ENCODE data around the gene MAL.

The MAL gene

DNA sequence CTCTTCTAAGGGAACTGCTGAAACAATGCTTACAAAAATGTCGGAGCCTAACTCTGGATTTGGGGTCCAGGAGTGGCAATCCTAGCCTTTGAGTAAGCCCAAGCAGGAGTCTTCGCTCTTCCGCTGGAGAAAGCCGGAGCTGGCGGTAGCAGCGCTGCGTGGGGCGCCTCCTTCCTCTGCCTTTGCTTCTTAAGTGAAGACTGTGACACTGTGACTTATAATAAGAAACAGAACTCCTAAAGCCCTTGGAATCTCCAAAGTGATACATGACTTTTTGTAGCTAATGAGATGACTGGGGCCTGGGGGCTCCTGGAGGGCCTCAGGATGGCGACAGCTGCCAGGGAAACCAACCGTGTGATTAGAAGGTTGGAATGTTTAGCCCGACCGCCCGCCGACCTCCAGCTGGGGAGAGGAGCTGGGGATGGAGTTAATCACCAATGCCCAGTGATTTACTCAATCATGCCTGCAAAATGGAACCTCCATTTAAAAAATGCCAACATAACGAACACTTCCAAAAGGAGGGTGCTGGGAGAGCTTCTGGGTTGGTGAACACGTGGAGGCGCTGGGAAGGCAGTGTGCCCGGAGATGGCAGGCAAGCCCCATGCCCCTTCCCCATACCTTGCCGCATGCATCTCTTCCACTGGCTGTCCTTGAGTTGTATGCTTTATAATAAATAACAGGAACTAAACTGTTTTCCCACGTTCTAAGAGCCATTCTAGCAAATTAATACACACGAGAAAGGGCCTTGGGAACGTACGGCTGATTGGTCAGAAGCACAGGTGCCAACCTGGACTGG is 29.0 kb upstream of the MAL start:
- no peak for DNase-seq (ENCODE audit: low read depth)

- DNase-seq (ENCODE audit: low read depth), result no peak
Observed at GRCh38 chr2:94997981-94998930, 27.3 kb upstream of the MAL start.

DNA sequence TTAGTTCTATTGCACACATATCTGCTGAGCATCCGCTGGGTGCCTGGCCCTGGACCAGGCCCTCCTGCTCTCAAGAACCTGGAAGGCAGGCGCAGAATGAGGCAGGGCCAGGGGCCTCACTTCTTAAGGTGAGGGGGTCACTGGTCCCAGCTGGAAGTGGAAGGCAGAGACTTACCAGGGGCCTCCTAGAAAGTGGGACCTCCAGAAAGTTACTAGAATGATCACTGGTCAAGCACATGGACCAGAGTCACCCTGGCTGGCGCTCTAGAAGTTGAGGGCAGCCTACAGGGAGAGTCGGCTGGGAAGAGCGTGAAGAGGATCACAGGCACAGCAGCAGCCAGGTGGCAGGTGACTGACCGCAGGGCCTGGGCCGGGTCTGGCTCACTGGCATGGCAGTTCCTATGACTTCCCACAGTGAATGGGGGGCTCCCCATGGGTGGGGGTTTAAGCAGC is 26.1 kb upstream of the MAL start:
- DNase-seq (ENCODE audit: low read depth), result no peak

DNA sequence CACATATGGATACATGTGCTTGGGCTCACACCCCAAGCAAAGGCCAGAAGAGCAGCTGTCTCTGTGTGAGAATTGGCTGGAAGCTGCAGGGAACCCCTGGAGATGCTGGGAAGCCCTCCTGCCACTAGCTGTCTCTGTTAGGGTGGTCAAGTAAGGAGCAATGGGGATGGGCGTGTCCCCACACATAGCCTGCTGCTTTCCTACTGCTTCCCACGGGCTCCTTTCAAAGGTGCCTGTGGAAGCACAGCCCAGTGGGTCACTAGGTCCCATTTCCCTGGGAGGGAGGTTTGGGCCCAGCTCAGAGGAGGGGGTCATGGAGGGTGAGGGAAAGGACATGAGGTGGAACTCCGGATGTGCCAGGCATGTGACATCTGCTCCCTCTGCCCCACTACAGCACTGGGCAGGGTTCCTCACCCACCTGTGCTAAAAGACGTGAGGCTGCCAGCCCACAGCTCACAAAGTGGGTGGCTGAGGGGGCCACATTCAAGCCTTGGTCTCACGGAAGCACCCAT is 24.4 kb upstream of the MAL start:
- DNase-seq (ENCODE audit: low read depth), result no peak

- DNase-seq (ENCODE audit: low read depth), result no peak
Observed at GRCh38 chr2:95001701-95002100, 23.8 kb upstream of the MAL start.

- no peak for DNase-seq (ENCODE audit: low read depth)
Observed at GRCh38 chr2:95002498-95002897, 23.0 kb upstream of the MAL start.

DNA sequence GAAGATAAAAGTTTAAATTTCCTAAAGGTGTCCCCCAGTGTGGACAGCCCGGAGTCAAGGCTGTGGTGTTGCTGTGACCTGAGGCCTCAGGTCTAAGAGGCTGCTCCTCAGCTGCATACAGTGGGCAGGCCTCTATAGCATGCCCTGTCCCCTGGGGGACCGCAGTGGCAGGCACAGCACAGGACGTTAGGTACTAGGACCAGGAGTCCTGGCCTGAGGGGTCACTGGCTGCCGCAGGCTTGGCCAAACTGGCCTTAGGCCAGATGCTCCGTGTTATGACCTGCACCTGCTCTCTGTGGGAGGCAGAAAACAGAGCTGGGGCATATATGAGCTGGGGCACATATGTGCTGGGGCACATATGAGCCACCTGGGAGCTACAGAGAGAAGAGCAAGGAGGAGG is 21.2 kb upstream of the MAL start:
- no peak for DNase-seq (ENCODE audit: low read depth)

DNA sequence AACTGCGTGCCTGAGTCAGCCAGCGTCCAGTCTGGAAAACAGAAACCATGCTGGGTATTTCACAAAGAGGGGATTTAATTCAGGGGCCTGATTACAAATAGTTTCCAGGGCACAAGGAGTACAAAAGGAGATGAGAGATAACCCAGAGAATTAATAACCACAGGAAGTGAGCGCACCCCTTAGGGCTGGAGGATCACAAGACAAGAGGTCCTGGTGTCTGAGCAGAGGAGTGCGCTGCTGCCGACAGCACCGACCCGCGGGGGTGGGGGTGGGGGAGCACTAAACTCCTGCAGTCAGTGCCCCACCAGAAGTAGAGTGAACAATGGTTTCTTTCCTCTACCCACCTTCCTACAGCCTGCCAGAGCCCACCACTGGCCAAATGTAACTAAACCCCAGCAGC is 20.8 kb upstream of the MAL start:
- DNase-seq (ENCODE audit: low read depth), result no peak

DNA sequence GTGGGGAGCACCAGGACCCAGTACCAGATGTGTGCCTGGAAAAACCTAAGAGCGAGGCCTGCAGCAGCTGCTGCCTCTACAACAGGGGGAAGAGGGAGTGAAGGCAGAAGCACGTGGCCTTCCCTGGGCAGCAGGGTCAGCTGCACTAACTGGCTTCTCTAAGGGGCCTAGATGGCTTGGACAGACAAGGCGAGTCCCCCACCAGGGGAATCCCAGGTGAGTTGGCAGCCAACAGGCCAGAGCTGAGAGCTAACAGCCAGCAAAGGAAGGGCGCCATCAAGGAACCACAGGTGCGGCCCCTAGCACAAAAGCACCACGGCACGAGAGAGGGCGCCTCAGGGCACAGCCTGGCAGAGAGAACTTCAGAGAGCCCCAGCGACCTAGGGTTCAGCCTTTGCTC is 19.8 kb upstream of the MAL start:
- DNase-seq (ENCODE audit: low read depth), result no peak

DNA sequence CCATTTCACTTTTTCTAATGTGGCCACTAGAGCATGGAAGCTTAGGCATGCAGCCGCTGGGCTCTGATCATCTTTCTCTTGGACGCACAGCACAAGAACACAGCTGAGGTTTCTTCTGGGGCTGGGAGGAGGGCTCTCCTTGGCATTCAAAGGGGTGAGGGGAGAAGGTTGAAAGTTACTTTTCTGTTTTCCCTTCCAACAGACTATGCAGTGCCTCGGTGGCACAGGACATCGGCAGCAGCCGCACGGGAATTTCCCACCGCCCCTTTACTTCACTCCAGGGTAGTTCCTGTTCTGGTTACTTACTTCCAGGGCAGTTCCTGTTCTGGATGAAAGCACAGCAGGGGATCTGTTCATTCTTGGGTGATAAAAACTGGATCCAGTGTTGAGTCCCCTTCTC is 18.9 kb upstream of the MAL start:
- no peak for DNase-seq (ENCODE audit: low read depth)

GRCh38 chr2:95007031-95007609 is 18.4 kb upstream of the MAL start:
- no peak for DNase-seq (ENCODE audit: low read depth)

- DNase-seq (ENCODE audit: low read depth), result no peak
Observed at GRCh38 chr2:95007822-95008221, 17.7 kb upstream of the MAL start.

- no peak for DNase-seq (ENCODE audit: low read depth)
Observed at GRCh38 chr2:95008306-95008705, 17.2 kb upstream of the MAL start.

- no peak for DNase-seq (ENCODE audit: low read depth)
Observed at GRCh38 chr2:95008996-95009395, 16.5 kb upstream of the MAL start.

DNA sequence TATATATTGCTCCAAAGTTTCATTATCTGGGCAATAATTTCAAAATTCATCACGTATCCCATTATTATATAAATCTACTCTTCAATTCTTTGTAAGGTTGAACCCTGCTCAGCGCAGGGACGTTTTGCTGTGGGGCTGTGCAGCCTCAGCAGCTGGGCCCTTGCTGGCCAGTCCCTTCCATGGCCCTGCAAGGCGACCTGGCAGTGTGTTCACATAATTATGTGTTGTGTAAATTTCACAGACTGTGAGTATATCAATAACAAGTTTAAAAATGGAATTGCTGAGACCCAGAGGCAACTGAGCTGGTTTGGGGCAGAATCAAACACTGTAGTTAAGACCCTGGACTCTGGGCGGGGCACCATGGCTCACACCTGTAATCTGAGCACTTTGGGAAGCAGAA is 16.1 kb upstream of the MAL start:
- no peak for DNase-seq (ENCODE audit: low read depth)

DNA sequence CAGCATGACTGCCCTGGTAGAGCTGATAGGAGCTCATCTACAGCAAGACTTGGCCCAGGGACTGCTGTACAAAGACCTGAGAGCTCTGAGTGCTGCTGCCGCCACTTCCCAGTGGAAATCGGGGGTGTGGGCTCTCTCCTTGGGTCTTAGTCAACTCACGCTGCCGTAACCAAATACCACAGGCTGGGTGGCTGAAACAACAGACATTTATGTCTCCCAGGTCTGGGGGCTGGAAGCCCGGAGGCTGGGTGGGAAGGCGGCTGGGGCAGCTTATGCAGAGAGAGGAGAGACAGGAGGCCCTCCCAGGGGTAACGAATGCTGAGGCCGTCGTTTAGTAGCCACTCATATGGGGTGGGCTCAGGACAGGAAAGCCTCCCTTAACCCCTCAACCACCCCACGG is 15.4 kb upstream of the MAL start:
- no peak for DNase-seq (ENCODE audit: low read depth)

DNA sequence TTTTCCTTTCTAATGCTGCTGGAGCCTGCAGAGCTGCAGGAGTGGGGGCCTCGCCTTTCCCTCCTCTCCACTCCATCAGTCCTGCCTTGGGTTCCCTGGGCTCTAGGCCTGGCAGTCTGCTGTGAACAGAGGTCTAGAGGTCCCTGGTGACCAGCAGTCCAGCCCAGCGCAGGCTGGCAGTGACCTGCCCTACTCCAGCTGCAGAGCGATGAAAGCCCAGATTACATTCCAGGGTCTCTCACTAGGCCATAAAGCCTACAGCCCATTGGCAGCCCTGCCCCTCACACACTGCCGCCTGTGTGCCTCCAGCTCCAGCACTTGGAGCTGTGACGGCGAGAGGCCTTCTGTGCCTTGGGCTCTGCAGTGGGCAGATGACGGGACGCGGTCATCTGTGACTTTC is 14.8 kb upstream of the MAL start:
- DNase-seq (ENCODE audit: low read depth), result no peak

DNA sequence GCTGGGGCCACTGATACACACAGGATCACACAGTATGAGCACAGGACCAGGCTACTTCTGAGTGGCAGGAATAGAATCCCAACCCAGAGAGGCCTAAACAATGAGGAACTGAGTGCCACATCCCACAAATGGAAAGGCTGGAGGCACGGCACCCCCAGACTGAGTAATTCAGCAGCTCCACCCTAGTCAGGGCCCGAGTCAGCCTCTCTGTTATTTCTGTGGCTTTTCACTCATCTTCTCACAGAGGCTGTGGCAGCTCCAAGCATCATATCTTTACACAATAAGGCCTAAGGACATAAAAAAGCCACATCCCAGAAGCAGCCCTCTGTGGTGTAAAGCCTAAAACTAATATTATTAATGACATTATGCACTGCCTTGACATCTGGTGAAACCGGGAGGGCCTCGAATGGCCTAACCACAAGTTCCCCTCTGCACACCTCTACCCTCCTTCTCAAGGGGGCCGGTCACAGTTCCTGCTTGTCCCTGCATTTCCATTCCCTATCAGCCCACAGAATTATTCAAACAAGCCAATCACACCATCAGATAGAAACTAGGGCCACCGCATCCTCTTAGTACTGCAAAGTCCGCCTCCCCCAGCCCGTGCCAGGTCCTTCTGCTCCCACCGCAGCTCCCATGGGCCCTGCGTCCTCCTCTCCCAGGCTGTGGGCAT is 12.5 kb upstream of the MAL start:
- no peak for DNase-seq (ENCODE audit: low read depth)

GRCh38 chr2:95013726-95014125 is 11.8 kb upstream of the MAL start:
- no peak for DNase-seq (ENCODE audit: low read depth)

DNA sequence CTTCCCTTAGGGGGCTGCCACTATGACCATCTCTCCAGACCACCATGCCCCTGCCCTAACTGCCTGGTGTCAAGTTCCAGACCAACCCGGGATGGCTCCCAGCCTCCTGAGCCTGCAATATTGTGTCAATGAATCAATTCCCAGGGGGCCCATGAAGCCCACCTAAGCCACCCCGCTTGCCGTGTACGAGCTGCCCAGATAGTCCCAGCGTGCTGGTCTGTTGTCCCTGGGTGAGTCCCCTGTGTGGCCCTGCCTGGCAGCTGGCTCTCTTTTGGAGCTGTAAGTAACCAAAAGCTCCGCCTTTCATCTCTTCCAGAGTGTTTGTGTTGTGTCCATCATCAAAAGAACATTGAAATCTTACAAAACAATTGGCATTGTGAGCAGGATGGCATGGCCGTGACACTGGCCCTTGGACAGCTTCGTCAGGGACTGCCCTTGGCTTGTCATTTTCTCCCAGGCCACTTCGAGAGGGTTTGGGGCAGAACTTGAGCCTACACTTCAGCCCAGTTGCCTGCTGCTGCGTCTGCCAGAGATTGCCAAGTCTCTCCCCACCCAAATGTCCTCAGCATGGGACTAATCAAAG is 11.3 kb upstream of the MAL start:
- DNase-seq (ENCODE audit: low read depth), result no peak

GRCh38 chr2:95015261-95015912 is 10.1 kb upstream of the MAL start:
- no peak for DNase-seq (ENCODE audit: low read depth)
